Measurements from ENCODE around the gene SPATA31A1.
"Not testable (repeated sequence)": the region's sequence is repeated elsewhere in the genome, so short reads cannot be mapped to it uniquely, and the experiment has no call there.

The SPATA31A1 gene

DNA sequence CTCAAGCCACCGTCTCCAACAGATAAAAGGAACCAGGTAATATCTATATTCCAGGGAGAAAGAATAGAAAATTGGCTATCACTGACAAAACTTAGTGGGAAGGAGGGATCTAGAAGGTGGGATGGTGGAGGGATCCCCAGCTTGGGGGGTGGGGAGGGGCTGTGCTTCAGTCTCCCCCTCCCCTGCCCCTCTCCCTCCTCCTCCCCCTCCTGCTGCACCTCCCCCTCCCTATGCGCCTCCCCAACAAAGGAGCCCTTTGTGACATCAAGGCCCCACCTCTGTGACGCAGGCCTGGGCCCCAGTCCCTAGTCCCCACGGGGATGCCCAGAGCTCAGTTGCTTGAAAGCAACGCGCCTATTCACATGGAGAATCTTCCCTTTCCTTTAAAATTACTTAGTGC lies at the start of gene SPATA31A1:
Gene SPATA31A1 (plus strand): TSS at position 301 of the 400 bp plus-strand sequence. CDS start 62 bp downstream, at position 363.
- DNase-seq, result not testable (repeated sequence)

DNA sequence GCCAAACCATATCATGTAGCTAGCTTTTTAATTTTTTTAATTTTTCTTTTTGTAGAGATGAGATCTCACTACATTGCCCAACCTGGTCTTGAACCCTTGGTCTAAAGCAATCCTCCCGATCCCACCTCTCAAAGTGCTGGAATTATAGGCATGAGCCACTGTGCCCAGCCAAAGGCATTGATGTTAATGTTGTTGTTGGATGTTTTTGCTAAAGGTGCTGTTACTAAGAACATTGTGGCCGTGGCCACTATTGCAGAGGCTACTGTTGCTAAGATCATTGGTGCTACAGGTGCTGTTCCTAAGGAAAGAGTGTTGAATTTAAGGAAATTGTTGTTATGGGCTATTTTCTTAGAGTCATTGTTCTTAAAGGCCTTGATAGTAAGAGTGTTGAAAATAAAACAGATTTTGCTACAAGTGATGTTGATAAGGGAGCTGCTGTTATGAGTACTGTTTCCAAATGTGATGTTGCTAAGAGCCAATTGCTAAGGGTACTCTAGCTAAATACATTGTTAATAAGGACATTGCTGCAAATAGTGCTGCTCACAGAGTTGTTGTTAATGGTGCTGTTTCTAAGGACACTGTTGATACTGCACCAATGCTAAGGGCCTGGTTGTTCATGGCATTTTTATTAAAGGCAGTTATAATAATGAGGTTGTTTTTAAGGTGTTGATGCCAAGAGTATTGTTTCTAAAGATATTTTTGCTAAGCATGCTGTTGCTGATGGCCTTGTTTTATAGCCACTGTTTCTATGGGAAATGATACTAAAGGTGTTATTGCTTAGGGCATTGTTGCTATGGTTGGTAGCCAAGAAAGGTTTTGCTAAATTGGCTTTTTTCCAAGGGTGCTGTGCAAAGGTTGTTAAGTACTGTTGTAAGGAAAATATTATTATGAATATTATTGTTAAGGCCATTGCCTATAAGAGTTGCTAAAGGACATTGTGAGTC lies 52.1 kb downstream of the SPATA31A1 start:
- not testable (repeated sequence) for DNase-seq

DNA sequence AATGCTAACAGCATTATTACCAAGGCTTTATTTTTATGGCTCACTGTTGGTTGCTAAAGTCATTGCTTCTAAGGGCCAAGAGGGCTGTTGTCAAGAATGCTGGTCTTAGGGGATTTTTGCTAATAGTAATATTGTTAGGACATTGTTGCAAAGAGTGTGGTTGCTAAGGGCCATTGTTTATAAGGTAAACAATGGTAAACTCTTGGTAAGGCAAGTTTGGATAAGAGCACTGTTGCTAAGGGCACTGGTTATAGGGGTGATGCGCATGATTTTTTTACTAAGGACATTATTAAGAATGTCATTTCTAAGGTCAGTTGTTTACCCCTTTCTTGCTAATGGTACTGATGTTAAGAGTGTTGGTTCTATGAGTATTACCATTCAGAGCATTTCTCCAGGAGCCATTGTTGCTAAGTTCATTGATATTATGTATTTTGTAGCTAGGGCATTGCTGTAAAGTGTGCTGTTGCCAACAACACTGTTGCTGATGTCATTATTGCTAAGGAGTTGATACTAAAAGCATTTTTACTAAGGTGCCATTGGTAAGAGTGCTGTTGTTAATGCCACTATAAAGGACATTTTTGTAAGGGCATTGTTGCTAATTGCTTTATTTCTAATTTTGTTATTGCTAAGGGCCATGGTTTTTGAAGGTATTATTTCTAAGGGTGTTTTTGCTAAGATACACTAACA lies 55.9 kb downstream of the SPATA31A1 start:
- not testable (repeated sequence) for DNase-seq

Measured in fibroblast of upper back skin (primary cell).